ENCODE data around the gene KRT20. TPM values are rescaled to one million over a fixed set of nuclear protein-coding genes. Genes with fewer than 3 reads are reported as not detected.

Gene KRT20
- total and polyA plus RNA-seq, 2 of the 8 experiments (the other 6 are each of a cell fraction or from before 2014, with no cell fraction given): not detected

GRCh38 chr17:40903129-40903847, 18.2 kb upstream of the KRT20 start:
- H3K4ac ChIP-seq (replicated peaks; ENCODE audit: insufficient read length, low read depth, low read length): no peak overlapping the region
- H3K79me2 ChIP-seq (ENCODE audit: control insufficient read depth in 1 of 2, insufficient read depth in 2 of 2, low read length in 2 of 2): no peaks in the 10 kb centered on the region
- no peak for TF ChIP-seq NRF1 (IDR thresholded peaks at IDR 0.05; ENCODE audit: low read depth, low read length)
- TF ChIP-seq NANOG (IDR thresholded peaks at IDR 0.05; ENCODE audit: insufficient read depth, low read depth, low read length, poor library complexity, severe bottlenecking): no peak
- TF ChIP-seq EZH2 (IDR thresholded peaks at IDR 0.05; ENCODE audit: low read depth, low read length, severe bottlenecking): no peak
- TF ChIP-seq SP1 (IDR thresholded peaks at IDR 0.05; ENCODE audit: low read depth, low read length): no peak
- no peak for TF ChIP-seq CTBP2 (IDR thresholded peaks at IDR 0.05; ENCODE audit: borderline replicate concordance, insufficient read depth, insufficient read length, low read length)
- TF ChIP-seq KDM5A (IDR thresholded peaks at IDR 0.05; ENCODE audit: low read length): no peak
- DNase-seq (ENCODE audit: low read depth in 1 of 2, low spot score in 2 of 2) (no peak), FAIRE-seq (no peak)
- ChIA-PET POLR2A (ENCODE audit: partially characterized antibody) (no interaction called here), CTCF (ENCODE audit: partially characterized antibody) (interaction anchor here (0.6 to 2.0 kb wide), 4 partner anchors 9 to 769 kb away, joined by 3 to 6 read pairs (median 4); no protein-coding TSS in a partner anchor)
- H3K27me3 ChIP-seq (replicated peaks in 1 of 4; ENCODE audit: control insufficient read depth in 3 of 4, extremely low read depth in 1 of 4, insufficient read depth in 3 of 4, low read length in 3 of 4): no peaks in the 10 kb centered on the region
- no peaks in the 10 kb centered on the region for H3K36me3 ChIP-seq (ENCODE audit: control insufficient read depth in 2 of 4, insufficient read depth in 4 of 4, low read length in 3 of 4)
- no peak overlapping the region for H3K4me3 ChIP-seq (ENCODE audit: extremely low read depth in 1 of 4, insufficient read depth in 2 of 4, low read depth in 3 of 4, low read length in 4 of 4)
- H3K27ac ChIP-seq (ENCODE audit: low read depth, low read length): no peak overlapping the region
- no peak overlapping the region for H4K91ac ChIP-seq (replicated peaks; ENCODE audit: insufficient read length, low read length)
- H3K56ac ChIP-seq (replicated peaks; ENCODE audit: insufficient read length, low read depth, low read length): no peak overlapping the region
- no peak overlapping the region for H3K18ac ChIP-seq (ENCODE audit: extremely low read depth, low read length)
- no peaks in the 10 kb centered on the region for H3K9me3 ChIP-seq (ENCODE audit: insufficient read depth in 2 of 2, low read depth in 1 of 2, low read length in 1 of 2)
- no peak overlapping the region; the same call in 1 of the 2 replicates for H2BK20ac ChIP-seq (ENCODE audit: low read length)
- no peak overlapping the region for H3K23ac ChIP-seq (ENCODE audit: insufficient read length)
- H2BK12ac ChIP-seq (ENCODE audit: low read depth, low read length): no peak overlapping the region
- 82% methylated on average over 12 of the region's 12 CpGs; no CpG with 5 or more reads in 1 of the 2 experiments for WGBS, 2 experiments (ENCODE audit: extremely low coverage in 1 of 2, insufficient coverage in 1 of 2, insufficient read length in 1 of 2, insufficient replicate concordance in 2 of 2, low coverage in 1 of 2, low lambda C conversion rate in 2 of 2, missing lambda C conversion rate in 1 of 2)
- H2BK15ac ChIP-seq (ENCODE audit: low read length): no peak overlapping the region; the same call in 1 of the 2 replicates
- no peak overlapping the region for H2AFZ ChIP-seq (ENCODE audit: low read length)
- no peak overlapping the region for H3K9ac ChIP-seq (replicated peaks in 1 of 4; ENCODE audit: extremely low read depth in 1 of 4, low read depth in 3 of 4, low read length in 3 of 4)
- H4K20me1 ChIP-seq (replicated peaks in 1 of 2; ENCODE audit: control insufficient read depth in 1 of 2, insufficient read depth in 2 of 2, low read length in 2 of 2): no peaks in the 10 kb centered on the region
- no peak overlapping the region for H3K4me2 ChIP-seq (ENCODE audit: insufficient read depth in 1 of 2, low read depth in 2 of 2, low read length in 2 of 2)
- H3K14ac ChIP-seq (ENCODE audit: insufficient read length): no peak overlapping the region
- no peak overlapping the region for H2BK120ac ChIP-seq (replicated peaks; ENCODE audit: low read depth, low read length)
- H2BK5ac ChIP-seq (ENCODE audit: low read depth, low read length): no peak overlapping the region
- H4K5ac ChIP-seq (ENCODE audit: insufficient read length, low read depth, low read length): no peak overlapping the region
- H4K8ac ChIP-seq (ENCODE audit: extremely low read depth, insufficient read depth, low read length): no peak overlapping the region
- peaks cover 0 to 3% (median 0%) of the 10 kb centered on the region in 4 experiments; a peak in 1 of 7 replicates for H3K4me1 ChIP-seq (replicated peaks in 1 of 4; ENCODE audit: control insufficient read depth in 3 of 4, insufficient read depth in 4 of 4, low read length in 3 of 4)
- no peaks in the 10 kb centered on the region for H3K79me1 ChIP-seq (ENCODE audit: low read depth, low read length)
- H3K23me2 ChIP-seq (ENCODE audit: low read depth, low read length): no peaks in the 10 kb centered on the region; the same call in 1 of the 2 replicates
- no peak overlapping the region for H2AK5ac ChIP-seq (ENCODE audit: low read depth, low read length)
